NB4 (cell line): ENCODE data around the gene PPP1R15A.

Experiments used
- CTCF ChIP-seq: IDR thresholded peaks from one replicate; pipeline ENCODE4 v1.5.1; 2012; ENCODE audit warnings: low read depth, low read length
- POLR2A ChIP-seq: IDR thresholded peaks from 2 replicates; pipeline ENCODE4 v1.6.1; 2011; ENCODE audit warnings: mild to moderate bottlenecking; ENCODE audit not compliant: insufficient read length; ENCODE audit errors: extremely low read depth
- TF ChIP-seq, protein P1 (sequence below): IDR thresholded peaks from 2 replicates; pipeline ENCODE4 v1.6.1; 2011; ENCODE audit warnings: low read depth, low read length

GRCh38 chr19:48862827-48863226 lies 9.4 kb upstream of the PPP1R15A start:
- no peak for TF ChIP-seq CTCF
- TF ChIP-seq POLR2A, result no peak
- TF ChIP-seq, protein P1, sequence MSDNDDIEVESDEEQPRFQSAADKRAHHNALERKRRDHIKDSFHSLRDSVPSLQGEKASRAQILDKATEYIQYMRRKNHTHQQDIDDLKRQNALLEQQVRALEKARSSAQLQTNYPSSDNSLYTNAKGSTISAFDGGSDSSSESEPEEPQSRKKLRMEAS, result no peak
